ENCODE results near the gene GNAO1.
A peak's percentile ranks its signal among the peaks of the same experiment; 100 is the strongest.

GNAO1 gene

GRCh38 chr16:56302506-56302905 is 111.2 kb downstream of the GNAO1 start:
- peak in 2 of 10 donors; percentile 50 to 76 for DNase-seq
- intact Hi-C loops (cut with DNase I), result no loop called here

DNA sequence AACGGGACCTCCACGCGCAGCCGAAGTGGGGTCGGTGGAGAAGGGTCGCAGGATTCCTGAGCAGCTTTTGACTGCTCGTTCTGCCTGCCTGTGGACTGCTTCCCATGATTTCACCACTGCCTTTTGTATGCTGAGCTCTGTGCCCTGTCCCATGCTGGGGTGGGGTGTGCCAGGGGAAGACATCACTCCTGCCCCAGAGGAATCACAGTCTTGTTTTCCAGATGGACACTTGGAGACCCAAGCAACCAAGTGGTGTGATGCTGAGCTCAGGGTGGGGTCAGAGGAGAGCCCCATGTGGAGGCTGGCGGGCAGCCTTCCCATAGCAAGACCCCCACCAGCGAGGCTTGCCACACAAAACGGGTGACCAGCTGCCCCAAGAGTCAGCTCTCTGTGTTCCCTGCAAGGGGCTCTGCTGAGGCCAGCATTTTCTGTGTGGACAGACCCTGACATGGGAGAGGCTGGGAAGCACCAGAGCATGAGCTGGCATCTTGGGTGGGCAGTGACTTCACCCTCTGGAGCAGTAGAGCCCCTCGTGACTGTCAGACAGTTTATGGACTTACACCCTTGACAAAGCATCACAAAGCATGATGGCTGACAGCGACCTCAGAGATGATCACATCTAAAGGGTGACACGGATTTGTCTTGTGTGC is 111.9 kb downstream of the GNAO1 start:
- DNase-seq, result peak in 2 of 10 donors; percentile 66 to 86
- intact Hi-C loops (cut with DNase I), result no loop called here

- peak in 1 of 10 donors; percentile 36 for DNase-seq
- intact Hi-C loops (cut with DNase I), result no loop called here
Measured at GRCh38 chr16:56303880-56304279, 112.6 kb downstream of the GNAO1 start.

- DNase-seq, result peak in 2 of 10 donors; percentile 69 to 79
- intact Hi-C loops (cut with DNase I), result loop anchor here (2.0 kb wide), 1 partner anchor 115 kb away; the partner anchor contains the start of gene GNAO1
Measured at GRCh38 chr16:56305956-56306565, 114.8 kb downstream of the GNAO1 start.

DNA sequence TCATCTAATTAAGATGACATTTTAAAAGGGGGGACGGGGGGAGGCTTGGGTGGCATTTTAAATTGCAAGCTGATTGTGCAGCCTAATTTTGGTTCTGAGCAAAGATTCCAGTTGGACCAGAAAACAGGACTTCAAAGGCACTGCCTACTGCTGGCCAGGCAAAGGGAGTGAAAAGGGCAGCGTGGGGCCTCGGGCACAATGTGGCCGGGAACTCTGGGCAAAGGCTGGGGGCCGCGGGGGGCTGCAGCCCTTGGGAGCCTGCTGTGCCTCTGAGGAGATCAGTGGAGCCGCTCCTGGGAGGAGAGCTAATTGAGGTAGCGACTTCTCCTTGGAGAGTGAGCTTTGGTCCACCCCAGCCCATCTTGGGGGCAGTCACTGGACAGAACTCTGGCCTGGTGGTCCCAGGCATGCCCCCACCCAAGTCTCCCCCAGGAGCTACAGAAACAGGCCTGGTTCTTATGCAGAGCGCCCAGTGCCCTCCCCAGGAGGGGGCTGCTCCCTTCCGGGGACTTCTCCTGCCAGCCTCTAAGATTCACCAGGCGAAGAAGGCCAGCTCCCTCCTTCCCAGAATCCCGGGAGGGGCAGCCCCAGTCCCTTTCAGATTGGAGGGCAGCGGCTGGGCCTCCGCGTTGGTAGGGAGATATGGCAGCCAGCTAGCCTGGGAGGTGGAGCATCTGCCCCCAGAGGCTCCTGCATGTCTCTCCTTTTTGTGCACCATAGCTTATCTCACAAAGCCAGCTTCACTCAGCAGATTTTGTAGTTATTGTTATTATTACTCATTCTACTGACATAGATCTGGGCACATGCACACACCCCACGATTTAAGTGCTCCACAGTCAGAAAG is 115.6 kb downstream of the GNAO1 start:
- intact Hi-C loops (cut with DNase I), result loop anchor here (2.0 kb wide), 1 partner anchor 116 kb away; the partner anchor contains the start of gene GNAO1
- DNase-seq, result peak in 5 of 10 donors; percentile 53 to 89 (median 88)

- DNase-seq, result peak in 2 of 10 donors; percentile 5 to 65
- intact Hi-C loops (cut with DNase I), result loop anchor here (2.0 kb wide), 1 partner anchor 117 kb away; the partner anchor contains the start of gene GNAO1
Measured at GRCh38 chr16:56307534-56307873, 116.2 kb downstream of the GNAO1 start.

DNA sequence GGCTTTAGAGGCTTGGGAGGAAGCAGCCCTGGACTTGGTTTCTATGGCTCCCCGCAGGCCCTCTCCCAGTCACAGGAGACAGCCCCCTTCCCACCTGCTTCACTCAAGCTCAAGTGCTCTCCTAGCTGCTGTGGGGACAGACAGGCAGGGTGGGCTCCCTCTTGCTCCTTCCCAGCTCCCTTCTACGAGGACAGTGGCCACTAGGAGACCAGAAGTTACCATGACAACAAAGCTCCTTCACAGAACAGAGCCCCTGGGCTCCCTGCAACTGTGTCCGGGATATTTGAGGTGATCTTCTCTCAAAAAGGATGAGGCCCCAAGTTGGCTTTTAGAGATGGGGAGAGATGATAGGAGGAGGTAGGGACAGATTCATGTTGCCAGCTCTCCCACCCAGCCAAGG is 117.7 kb downstream of the GNAO1 start:
- DNase-seq, result peak in 2 of 10 donors; percentile 19 to 34
- intact Hi-C loops (cut with DNase I), result no loop called here

- intact Hi-C loops (cut with DNase I), result loop anchor here (10.0 kb wide), 1 partner anchor 206 kb away; no protein-coding TSS in a partner anchor
- peak in 1 of 10 donors; percentile 40 for DNase-seq
Measured at GRCh38 chr16:56310690-56311089, 119.4 kb downstream of the GNAO1 start.

DNA sequence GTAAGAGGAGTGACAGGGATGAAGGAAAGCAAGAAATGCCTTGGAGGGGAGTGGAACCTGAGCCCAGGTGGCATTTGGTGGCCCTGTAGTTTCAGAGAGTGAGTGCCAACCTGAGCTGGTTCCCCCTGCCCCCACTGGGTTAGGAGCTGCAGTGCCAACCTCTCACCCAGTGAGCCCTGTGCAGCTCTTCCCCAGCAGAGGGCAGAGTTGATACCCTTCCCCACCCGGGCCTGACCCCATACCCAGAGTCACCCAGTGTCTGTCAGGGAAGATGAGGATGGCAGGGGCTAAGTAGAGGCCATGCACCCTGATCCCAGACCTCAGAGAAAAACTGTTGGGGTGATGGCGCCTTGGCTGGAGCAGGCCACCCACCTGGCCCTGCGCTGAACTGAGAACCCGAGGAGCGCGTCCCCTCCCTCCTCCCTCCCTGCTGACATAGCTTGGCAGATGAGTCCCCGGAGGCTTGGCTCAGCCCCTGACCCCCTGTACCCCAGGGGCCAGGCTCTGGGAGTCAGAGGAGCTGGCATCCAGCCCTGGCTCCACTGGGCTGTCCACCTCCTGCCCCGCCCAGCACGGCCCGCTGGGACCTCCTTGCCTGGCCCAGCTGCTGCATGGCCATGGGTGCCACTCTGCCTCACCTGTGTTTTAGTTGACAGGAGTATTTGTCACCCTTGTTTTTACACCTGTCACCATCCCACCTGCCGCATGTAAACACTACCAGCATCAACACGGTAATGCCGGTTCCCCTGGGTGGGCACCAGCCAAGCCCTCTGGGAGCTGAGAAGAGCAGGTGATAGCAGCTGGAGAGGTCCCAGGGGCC is 120.1 kb downstream of the GNAO1 start:
- DNase-seq, result peak in 3 of 10 donors; percentile 49 to 87 (median 56)
- intact Hi-C loops (cut with DNase I), result loop anchor here (10.0 kb wide), 1 partner anchor 207 kb away; no protein-coding TSS in a partner anchor

GRCh38 chr16:56312028-56312300 is 120.7 kb downstream of the GNAO1 start:
- intact Hi-C loops (cut with DNase I), result loop anchor here (10.0 kb wide), 1 partner anchor 207 kb away; no protein-coding TSS in a partner anchor
- DNase-seq, result peak in 2 of 10 donors; percentile 68 to 86

DNA sequence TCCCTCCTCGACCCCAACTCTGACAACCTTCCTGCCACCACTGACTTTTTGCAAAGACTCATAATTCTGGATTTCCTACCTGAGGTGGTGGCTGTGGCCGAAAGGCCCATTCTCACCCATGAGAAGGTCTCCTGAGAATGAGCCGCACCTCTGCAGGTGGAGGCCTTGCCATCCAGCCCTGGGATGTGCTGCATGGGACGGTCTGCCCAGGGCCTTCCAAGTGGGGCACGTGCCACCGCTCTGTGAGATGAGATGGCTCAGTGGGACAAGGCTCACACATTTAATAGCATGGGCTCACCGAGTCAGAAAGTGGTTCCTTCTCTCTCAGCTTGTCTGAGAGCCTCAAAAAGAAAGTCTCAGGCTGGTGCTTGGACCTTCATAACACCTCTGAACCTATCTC is 121.3 kb downstream of the GNAO1 start:
- peak in 2 of 10 donors; percentile 39 to 50 for DNase-seq
- intact Hi-C loops (cut with DNase I), result loop anchor here (10.0 kb wide), 1 partner anchor 208 kb away; no protein-coding TSS in a partner anchor

- intact Hi-C loops (cut with DNase I), result loop anchor here (10.0 kb wide), 1 partner anchor 210 kb away; no protein-coding TSS in a partner anchor
- DNase-seq, result peak in 2 of 10 donors; percentile 47 to 59
Measured at GRCh38 chr16:56314244-56314850, 123.1 kb downstream of the GNAO1 start.

DNA sequence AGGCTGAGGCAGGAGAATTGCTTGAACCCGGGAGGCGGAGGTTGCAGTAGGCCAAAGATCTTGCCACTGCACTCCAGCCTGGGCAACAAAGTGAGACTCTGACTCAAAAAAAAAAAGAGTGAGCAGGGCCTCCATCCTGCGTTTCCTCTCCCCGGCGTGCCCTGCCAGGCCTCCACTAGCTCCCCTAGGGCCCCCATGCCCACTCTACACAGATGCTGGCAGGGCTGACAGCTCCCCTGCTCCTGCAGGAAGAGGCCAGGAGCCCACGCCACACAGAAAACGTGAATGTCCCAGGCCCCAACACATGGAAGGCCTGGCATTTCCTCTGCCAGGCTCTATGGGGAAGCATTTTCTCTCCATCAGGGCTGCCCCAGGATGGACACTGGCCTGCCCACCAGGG is 124.7 kb downstream of the GNAO1 start:
- intact Hi-C loops (cut with DNase I), result loop anchor here (5.0 to 10.0 kb wide), 3 partner anchors 54 to 211 kb away; no protein-coding TSS in a partner anchor
- peak in 3 of 10 donors; percentile 33 to 50 (median 43) for DNase-seq

DNA sequence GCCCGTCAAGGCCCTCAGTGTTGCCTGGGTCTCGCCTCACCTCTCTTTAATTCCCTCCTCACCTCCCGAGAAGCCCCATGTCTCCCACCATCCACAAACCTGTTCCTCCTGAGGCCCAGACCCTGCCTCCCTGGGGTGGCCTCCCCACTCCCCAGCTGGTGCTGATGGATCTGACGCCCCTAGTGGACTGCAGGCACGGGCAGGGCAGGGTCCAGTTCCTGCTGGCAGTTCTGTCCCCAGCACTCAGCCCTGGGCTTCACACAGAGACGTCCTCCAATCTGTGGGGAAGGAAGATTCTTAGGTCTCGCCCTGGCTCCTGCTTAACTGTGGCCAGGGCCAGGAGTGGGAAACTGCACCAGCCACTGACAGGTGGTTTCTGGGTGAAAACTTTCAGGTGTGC is 125.3 kb downstream of the GNAO1 start:
- intact Hi-C loops (cut with DNase I), result loop anchor here (5.0 to 10.0 kb wide), 3 partner anchors 54 to 212 kb away; no protein-coding TSS in a partner anchor
- DNase-seq, result peak in 1 of 10 donors; percentile 66

DNA sequence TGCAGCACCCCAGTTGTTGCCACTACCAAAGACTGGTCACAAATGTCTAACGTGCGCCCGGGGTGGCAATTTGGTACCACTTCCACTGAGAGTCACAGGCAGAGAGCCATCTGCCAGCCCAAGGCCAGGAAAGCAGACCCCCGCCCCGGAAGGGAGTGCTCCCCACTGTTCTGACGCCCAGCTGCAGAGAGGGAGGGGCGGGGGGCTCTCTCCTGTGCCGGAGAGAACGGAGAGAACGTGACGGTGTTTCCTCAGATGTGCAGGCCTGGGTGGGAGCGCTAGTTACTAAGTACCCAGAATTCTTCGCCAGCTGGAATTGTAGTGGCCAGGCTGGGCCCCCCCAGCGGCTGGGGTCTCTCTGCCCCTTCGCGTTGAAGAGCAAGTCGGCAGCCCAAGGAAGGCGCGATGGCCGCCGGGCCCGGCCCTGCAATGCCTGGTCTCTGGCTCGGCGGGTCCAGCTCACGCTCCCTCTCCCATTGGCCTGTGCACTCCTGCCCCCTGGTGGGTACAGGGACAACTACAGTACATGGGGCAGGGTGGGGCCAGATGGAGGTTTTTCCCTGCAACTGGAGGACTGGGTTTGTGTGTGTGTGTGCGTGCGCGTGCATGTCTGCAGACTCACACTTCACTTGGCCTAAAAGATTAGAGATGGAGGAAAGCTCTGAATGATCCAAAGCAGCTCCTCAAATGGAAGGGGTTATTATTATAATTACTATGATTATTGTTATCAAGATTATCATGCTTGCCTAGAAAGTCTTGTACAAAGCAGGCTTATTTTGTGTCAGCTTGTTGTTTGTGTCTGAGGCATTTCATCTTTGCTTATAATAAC is 126.9 kb downstream of the GNAO1 start:
- DNase-seq, result peak; percentile 83 to 99 (median 90)
- intact Hi-C loops (cut with DNase I), result loop anchor here (1.0 to 10.0 kb wide), 4 partner anchors 56 to 374 kb away; no protein-coding TSS in a partner anchor

DNA sequence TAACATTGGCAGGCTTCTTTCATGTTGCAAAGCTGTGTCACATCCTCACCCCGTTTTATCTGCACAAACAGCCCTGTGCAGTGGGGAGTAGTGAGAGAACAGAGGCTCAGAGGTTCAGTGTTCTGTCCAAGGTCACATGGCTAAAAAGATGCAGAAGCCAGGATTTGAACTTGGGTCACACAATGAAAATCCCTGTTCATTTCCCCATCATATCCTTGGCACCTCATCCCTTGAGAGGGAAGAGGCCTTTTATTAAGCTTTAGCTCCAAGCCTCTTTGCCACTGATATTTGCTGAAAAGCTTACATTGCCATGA is 127.5 kb downstream of the GNAO1 start:
- no peak for DNase-seq
- intact Hi-C loops (cut with DNase I), result loop anchor here (1.0 to 10.0 kb wide), 4 partner anchors 56 to 374 kb away; no protein-coding TSS in a partner anchor

DNA sequence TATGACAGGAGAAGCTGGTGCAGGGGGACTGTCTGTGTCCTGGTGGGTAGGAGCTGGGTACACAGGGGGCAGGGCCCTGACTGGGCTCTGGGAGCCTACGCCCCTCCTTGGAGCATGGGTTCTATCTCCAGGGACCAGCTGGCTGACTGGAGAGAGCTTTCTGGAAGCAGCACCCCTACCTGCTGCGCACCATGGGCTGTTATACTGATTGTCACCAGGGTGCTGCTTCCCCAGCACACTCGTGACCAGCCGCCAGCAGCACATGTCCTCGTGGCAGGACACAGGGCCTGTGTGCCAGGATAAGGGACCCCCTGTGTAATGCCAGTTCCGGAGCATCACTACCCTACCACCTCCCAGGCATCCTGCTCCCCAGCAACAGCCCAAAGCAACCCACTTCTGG is 128.1 kb downstream of the GNAO1 start:
- intact Hi-C loops (cut with DNase I), result loop anchor here (5.0 to 10.0 kb wide), 3 partner anchors 57 to 215 kb away; no protein-coding TSS in a partner anchor
- DNase-seq, result peak in 4 of 10 donors; percentile 57 to 92 (median 72)

DNA sequence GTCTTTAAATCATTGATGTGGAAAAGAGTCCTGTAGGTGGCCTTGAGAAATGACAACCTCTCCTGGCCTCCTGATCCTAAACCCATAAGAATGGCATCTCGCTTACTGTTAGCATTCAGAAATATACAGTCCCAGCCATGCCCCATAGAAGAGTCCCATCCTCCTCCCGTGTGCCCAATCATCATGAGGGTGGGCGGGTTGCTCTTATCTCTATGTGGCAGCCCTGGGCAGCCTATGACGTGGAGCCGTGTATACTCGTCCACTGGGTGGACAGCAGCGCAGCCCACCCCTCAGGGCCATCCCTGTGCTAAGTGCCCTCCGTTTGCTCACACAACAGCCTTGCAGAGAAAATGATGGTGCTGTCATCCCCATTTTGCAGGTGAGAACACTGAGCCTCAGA is 128.8 kb downstream of the GNAO1 start:
- DNase-seq, result no peak
- intact Hi-C loops (cut with DNase I), result no loop called here

Data from posterior cingulate gyrus (tissue), 11 donors.